Glutamatergic neuron (in vitro differentiated cells): ENCODE results near the gene PRICKLE3. TPM values are rescaled to one million over a fixed set of nuclear protein-coding genes. Genes with fewer than 3 reads are reported as not detected.

Source experiments
- DNase-seq: peaks from one replicate; pipeline ENCODE4 v3.0.0; 2022
- H3K27ac Mint-ChIP-seq: one replicate; pipeline ENCODE4 v1.8.0; 2020; ENCODE audit warnings: mild to moderate bottlenecking, mixed read lengths, inconsistent platforms; ENCODE audit not compliant: unreplicated experiment
- H3K27me3 Mint-ChIP-seq: one replicate; pipeline ENCODE4 v1.8.0; 2020; ENCODE audit warnings: mild to moderate bottlenecking, moderate library complexity, mixed read lengths, inconsistent platforms; ENCODE audit not compliant: unreplicated experiment
- H3K36me3 Mint-ChIP-seq: one replicate; pipeline ENCODE4 v1.8.0; 2020; ENCODE audit warnings: mild to moderate bottlenecking, mixed read lengths, inconsistent platforms; ENCODE audit not compliant: unreplicated experiment
- H3K4me1 Mint-ChIP-seq: one replicate; pipeline ENCODE4 v1.8.0; 2020; ENCODE audit warnings: mild to moderate bottlenecking, low read depth, mixed read lengths, inconsistent platforms; ENCODE audit not compliant: unreplicated experiment
- H3K4me3 Mint-ChIP-seq: one replicate; pipeline ENCODE4 v1.8.0; 2020; ENCODE audit warnings: mild to moderate bottlenecking, mixed read lengths, inconsistent platforms; ENCODE audit not compliant: unreplicated experiment
- H3K9me3 Mint-ChIP-seq: one replicate; pipeline ENCODE4 v1.8.0; 2020; ENCODE audit warnings: mild to moderate bottlenecking, moderate library complexity, mixed read lengths, inconsistent platforms; ENCODE audit not compliant: unreplicated experiment
- total RNA-seq: library from RNA; stranded (reverse); fragmentation: NEBNext Ultra II Directional; extraction: Animal tissue kit (Norgen Biotek cat#: 25700); gene quantifications from one replicate; pipeline ENCODE4 v1.2.1, GENCODE V29; 2021; ENCODE audit not compliant: unreplicated experiment
- TF ChIP-seq, protein P1 (sequence below): fragments of 200-600 bp; sonication (generic); IDR thresholded peaks from one replicate; pipeline ENCODE4 v1.5.0; 2021; ENCODE audit not compliant: partially characterized antibody, unreplicated experiment

The PRICKLE3 gene
- total RNA-seq, 1 donor from 2014 or later: 1.6 TPM

DNA sequence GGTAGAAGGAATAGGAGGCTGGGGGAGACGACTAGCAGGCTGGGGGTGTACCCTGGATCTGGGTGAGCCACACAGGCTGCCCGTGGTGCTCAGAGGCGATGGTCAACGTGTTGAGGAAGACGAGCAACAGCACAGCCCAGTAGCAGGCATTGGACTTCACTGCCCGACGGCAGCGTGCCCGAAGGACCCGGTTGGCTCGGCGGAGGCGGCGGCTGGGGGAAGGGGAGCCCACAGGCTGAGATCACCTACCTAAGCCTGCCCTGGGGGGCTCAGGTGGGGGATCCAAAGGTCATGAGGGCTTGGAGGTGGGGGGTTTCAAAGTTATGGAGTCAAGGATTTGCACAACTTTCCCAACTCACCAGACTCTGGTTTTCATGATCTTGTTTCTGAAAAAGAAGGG, 39.7 kb upstream of the PRICKLE3 start:
- H3K27ac Mint-ChIP-seq: no peak overlapping the region

DNA sequence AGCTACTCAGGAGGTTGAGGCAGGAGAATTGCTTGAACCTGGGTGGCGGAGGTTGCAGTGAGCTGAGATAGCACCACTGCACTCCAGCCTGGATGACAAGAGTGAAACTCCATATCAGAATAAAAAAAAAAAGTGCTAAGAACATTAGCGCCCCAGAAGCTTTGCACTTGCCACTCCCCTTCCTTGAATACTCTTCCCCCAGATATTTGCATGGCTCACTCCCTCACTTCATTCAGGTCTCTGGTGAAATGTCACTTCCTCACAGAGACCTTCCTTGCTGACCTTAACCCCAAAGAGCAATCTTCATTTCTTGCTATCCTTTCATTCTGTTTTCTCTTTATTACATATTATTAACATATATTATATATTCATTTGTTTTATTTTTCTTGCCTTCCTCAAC, 35.7 kb upstream of the PRICKLE3 start:
- peaks cover 4% of the 10 kb centered on the region for H3K9me3 Mint-ChIP-seq
- TF ChIP-seq, protein P1, sequence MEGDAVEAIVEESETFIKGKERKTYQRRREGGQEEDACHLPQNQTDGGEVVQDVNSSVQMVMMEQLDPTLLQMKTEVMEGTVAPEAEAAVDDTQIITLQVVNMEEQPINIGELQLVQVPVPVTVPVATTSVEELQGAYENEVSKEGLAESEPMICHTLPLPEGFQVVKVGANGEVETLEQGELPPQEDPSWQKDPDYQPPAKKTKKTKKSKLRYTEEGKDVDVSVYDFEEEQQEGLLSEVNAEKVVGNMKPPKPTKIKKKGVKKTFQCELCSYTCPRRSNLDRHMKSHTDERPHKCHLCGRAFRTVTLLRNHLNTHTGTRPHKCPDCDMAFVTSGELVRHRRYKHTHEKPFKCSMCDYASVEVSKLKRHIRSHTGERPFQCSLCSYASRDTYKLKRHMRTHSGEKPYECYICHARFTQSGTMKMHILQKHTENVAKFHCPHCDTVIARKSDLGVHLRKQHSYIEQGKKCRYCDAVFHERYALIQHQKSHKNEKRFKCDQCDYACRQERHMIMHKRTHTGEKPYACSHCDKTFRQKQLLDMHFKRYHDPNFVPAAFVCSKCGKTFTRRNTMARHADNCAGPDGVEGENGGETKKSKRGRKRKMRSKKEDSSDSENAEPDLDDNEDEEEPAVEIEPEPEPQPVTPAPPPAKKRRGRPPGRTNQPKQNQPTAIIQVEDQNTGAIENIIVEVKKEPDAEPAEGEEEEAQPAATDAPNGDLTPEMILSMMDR: no peak
- H3K27me3 Mint-ChIP-seq: peaks cover 3% of the 10 kb centered on the region
- H3K27ac Mint-ChIP-seq: peak overlapping the region; percentile 26
- DNase-seq: no peak
- H3K36me3 Mint-ChIP-seq: no peaks in the 10 kb centered on the region
- no peaks in the 10 kb centered on the region for H3K4me1 Mint-ChIP-seq
- no peak overlapping the region for H3K4me3 Mint-ChIP-seq

More for the DNA sequence above, 39.7 kb upstream of the PRICKLE3 start:
- Mint-ChIP-seq H3K4me1 (no peaks in the 10 kb centered on the region), H3K36me3 (no peaks in the 10 kb centered on the region), H3K4me3 (no peak overlapping the region), H3K27me3 (peaks cover 3% of the 10 kb centered on the region), H3K9me3 (peaks cover 5% of the 10 kb centered on the region)
- TF ChIP-seq, protein P1: no peak
- no peak for DNase-seq

DNA sequence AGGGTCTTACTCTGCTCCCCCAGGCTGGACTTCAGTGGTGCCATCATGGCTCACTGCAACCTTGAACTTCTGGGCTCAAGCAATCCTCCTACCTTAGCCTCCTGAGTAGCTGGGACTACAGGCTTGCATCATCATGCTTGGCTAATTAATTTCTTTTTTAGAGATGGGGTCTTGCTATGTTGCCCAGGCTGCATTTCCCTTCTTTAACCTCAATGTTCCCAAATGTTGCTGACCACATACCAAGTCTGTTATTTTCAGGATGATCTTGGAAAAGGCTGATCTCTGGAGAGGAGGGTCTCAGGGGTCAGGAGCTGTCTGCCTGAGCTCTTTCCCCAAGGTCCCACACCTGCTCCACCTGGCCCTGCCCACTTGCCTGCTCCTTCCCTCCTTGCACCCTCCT, 33.9 kb upstream of the PRICKLE3 start:
- TF ChIP-seq, protein P1: no peak
- Mint-ChIP-seq H3K4me3 (no peak overlapping the region), H3K27me3 (peaks cover 3% of the 10 kb centered on the region), H3K27ac (no peak overlapping the region), H3K4me1 (peaks cover under 1% of the 10 kb centered on the region), H3K36me3 (no peaks in the 10 kb centered on the region), H3K9me3 (peaks cover 3% of the 10 kb centered on the region)
- DNase-seq: no peak

DNA sequence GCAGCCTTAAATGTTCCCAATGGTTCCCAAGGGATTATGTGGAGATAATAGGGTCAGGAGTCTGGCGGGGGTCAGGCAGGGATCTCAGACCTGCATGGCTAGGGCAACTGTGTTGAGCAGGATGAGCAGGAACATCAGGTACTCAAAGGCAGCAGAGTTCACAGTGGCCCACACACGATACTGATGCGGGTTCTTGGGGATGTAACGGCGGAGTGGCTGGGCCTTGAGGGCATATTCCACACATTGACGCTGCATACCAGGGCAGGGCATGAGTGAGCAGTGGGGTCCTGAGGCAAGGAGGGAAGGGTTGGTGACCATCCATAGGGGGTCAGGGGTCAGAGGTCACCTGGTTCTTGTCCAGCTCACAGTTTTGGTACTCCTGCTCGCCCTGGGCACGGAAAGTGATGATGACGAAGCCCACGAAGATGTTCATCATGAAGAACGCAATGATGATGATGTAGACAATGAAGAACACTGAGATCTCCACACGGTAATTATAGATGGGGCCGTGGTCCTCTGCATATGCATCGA, 28.9 kb upstream of the PRICKLE3 start:
- DNase-seq: no peak
- H3K27me3 Mint-ChIP-seq: no peaks in the 10 kb centered on the region
- TF ChIP-seq, protein P1: no peak

DNA sequence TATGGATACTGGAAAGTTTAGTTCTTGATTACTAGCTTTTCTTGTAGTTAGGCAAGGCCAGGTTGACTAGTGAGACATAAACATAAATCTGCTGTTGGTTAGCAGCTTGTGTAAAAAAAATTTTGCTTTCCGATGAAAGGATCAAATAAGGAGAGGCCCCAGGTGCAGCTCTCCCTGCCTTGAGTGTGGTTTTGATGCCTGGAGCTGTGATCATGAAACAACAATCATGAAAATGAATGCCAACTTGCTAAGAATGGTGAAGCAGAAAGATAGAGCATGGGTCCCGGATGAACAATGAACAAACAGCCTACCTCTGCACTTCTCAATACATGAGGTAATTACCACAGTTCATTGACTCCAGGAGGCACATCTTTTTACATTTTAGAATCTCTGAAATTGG, 28.2 kb upstream of the PRICKLE3 start:
- peaks cover 4% of the 10 kb centered on the region for H3K9me3 Mint-ChIP-seq
- DNase-seq: no peak
- TF ChIP-seq, protein P1: no peak

More for the DNA sequence above, 28.9 kb upstream of the PRICKLE3 start:
- Mint-ChIP-seq H3K36me3 (peaks cover 5% of the 10 kb centered on the region), H3K4me3 (no peak overlapping the region), H3K9me3 (peaks cover 4% of the 10 kb centered on the region), H3K27ac (no peak overlapping the region), H3K4me1 (peaks cover 3% of the 10 kb centered on the region)

More for the DNA sequence above, 28.2 kb upstream of the PRICKLE3 start:
- no peak overlapping the region for H3K27ac Mint-ChIP-seq
- peaks cover 5% of the 10 kb centered on the region for H3K36me3 Mint-ChIP-seq
- H3K4me1 Mint-ChIP-seq: peaks cover 3% of the 10 kb centered on the region
- no peak overlapping the region for H3K4me3 Mint-ChIP-seq
- no peaks in the 10 kb centered on the region for H3K27me3 Mint-ChIP-seq
